H1 (cell line): Measurements from ENCODE around the gene AP1S1. TPM values are rescaled to one million over a fixed set of nuclear protein-coding genes. Genes with fewer than 3 reads are reported as not detected.

ENCODE experiments used
- CHD7 ChIP-seq: fragments of 300-600 bp; sonication (generic); IDR thresholded peaks from 2 replicates; pipeline ENCODE4 v1.7.1; 2012; ENCODE audit warnings: low read length, moderate library complexity, mild to moderate bottlenecking, inconsistent platforms; ENCODE audit not compliant: insufficient replicate concordance
- POLR2AphosphoS5 ChIP-seq: IDR thresholded peaks from 2 replicates; pipeline ENCODE4 v1.6.1; 2011; ENCODE audit warnings: low read depth, low read length
- RBBP5 ChIP-seq: IDR thresholded peaks from 2 replicates; pipeline ENCODE4 v1.7.1; 2012; ENCODE audit warnings: low read depth, mild to moderate bottlenecking, inconsistent platforms, low read length, moderate library complexity, borderline replicate concordance
- USF2 ChIP-seq: IDR thresholded peaks from 2 replicates; pipeline ENCODE4 v1.6.1; 2011; ENCODE audit warnings: low read length, improper control_type of control experiment
- polyA plus RNA-seq, 7 experiments: library from polyadenylated mRNA; depleted of rRNA in 3 of 7; stranded (reverse) in 5 of 7; unstranded in 2 of 7; fragments of >200 nt in 5 of 7; fragments of 200-250 nt in 2 of 7; gene quantifications; 1 replicate in 5 of 7; 2 replicates in 1 of 7; 4 replicates in 1 of 7; pipeline versions ENCODE4 v1.2.1 to v1.2.3, GENCODE V29; 2011 to 2013; ENCODE audit warnings: missing spikeins in 2 of 7, mixed read lengths in 2 of 7
- total RNA-seq: library from RNA; stranded (reverse); fragmentation: NEBNext Ultra II Directional; extraction: Animal tissue kit (Norgen Biotek cat#: 25700); gene quantifications from 2 replicates; pipeline ENCODE4 v1.2.1, GENCODE V29; 2021

Gene AP1S1
- total and polyA plus RNA-seq, 2 of the 8 experiments (the other 6 are each of a cell fraction or from before 2014, with no cell fraction given) = 56.1 to 59.3 TPM

DNA sequence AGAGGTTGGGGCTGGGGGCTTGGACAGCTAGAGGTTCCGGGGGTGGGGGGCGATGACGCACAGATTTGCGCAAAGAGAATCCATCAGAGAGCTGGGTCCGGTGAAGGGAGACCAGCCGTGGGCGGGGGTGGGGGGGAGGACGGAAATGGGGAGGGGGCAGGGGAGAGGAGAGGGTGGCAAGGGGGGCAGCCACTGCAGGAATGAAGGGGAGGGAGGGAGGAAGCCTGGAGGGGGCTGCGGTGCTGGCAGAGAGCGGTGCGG is 12.3 kb downstream of the AP1S1 start (continued):
- TF ChIP-seq USF2 (no peak), RBBP5 (no peak), POLR2AphosphoS5 (no peak), CHD7 (no peak)
